SK-N-MC (cell line): Measurements from ENCODE around the gene SFRP4.

Source experiments
- EZH2 ChIP-seq: fragments of 200-600 bp; sonication (generic); IDR thresholded peaks from one replicate; pipeline ENCODE4 v1.6.1; 2017; ENCODE audit warnings: antibody characterized with exemption
- POLR2AphosphoS5 ChIP-seq: IDR thresholded peaks from 2 replicates; pipeline ENCODE4 v1.6.1; 2012; ENCODE audit warnings: mild to moderate bottlenecking, low read depth, low read length, borderline replicate concordance

- TF ChIP-seq POLR2AphosphoS5: no peak
- no peak for TF ChIP-seq EZH2
These were observed 16.8 kb downstream of the SFRP4 start for GRCh38 chr7:37899712-37900247.
